Cardiac muscle cell (in vitro differentiated cells and primary cell): Measurements from ENCODE around the gene SGK1. TPM values are rescaled to one million over a fixed set of nuclear protein-coding genes. Genes with fewer than 3 reads are reported as not detected.

Experiments used
- DNase-seq, 2 donors: peaks; one replicate each; pipeline versions ENCODE4 v3.0.0 to v3.0.0-alpha.2; 2010 to 2017; ENCODE audit warnings: low read depth in 1 of 2, low spot score in 1 of 2
- H3K27ac ChIP-seq: fragments of 200-600 bp; sonication (generic); 2 replicates; pipeline ENCODE4 v1.5.1; 2016
- H3K27me3 ChIP-seq: fragments of 200-600 bp; sonication (generic); 2 replicates; pipeline ENCODE4 v1.6.0; 2016; ENCODE audit warnings: control low read depth
- H3K36me3 ChIP-seq: fragments of 200-600 bp; sonication (generic); 2 replicates; pipeline ENCODE4 v1.5.1; 2016; ENCODE audit warnings: control low read depth
- H3K4me1 ChIP-seq: fragments of 200-600 bp; sonication (generic); 2 replicates; pipeline ENCODE4 v1.8.1; 2017; ENCODE audit warnings: low read depth, mild to moderate bottlenecking, mixed run types
- H3K4me3 ChIP-seq: fragments of 200-600 bp; sonication (generic); 2 replicates; pipeline ENCODE4 v1.5.1; 2016; ENCODE audit warnings: mild to moderate bottlenecking
- H3K9me3 ChIP-seq: fragments of 200-600 bp; sonication (generic); 2 replicates; pipeline ENCODE4 v1.5.1; 2017; ENCODE audit warnings: low read depth, mild to moderate bottlenecking, control low read depth
- CTCF ChIP-seq: IDR thresholded peaks from 2 replicates; pipeline ENCODE4 v1.5.1; 2012; ENCODE audit warnings: low read depth, mild to moderate bottlenecking, low read length
- polyA plus RNA-seq: library from polyadenylated mRNA; unstranded; fragments of >200 nt; fragmentation: Nextera tagmentation; extraction: Ambion mirVana; gene quantifications from 2 replicates; pipeline ENCODE4 v1.2.1, GENCODE V29; 2016
- total RNA-seq: library from RNA; depleted of rRNA; stranded (reverse); fragments of >200 nt; gene quantifications from 2 replicates; pipeline ENCODE4 v1.2.3, GENCODE V29; 2016

The SGK1 gene
- total and polyA plus RNA-seq, 2 experiments from 2014 or later: 5.3 to 7.7 TPM

GRCh38 chr6:134314006-134314821 is 3.7 kb downstream of the SGK1 start:
- DNase-seq: no peak
- peaks cover 23% of the 10 kb centered on the region for H3K27me3 ChIP-seq
- no peak for TF ChIP-seq CTCF

GRCh38 chr6:134312038-134312660 is 5.8 kb downstream of the SGK1 start:
- no peaks in the 10 kb centered on the region for H3K9me3 ChIP-seq

More at GRCh38 chr6:134314006-134314821, 3.7 kb downstream of the SGK1 start:
- H3K4me1 ChIP-seq: peaks cover 6% of the 10 kb centered on the region
- no peaks in the 10 kb centered on the region for H3K9me3 ChIP-seq
- H3K36me3 ChIP-seq: no peaks in the 10 kb centered on the region
- H3K27ac ChIP-seq: no peak overlapping the region
- no peak overlapping the region for H3K4me3 ChIP-seq

GRCh38 chr6:134310817-134311216 is 7.1 kb downstream of the SGK1 start:
- no peak for TF ChIP-seq CTCF
- no peak for DNase-seq

More at GRCh38 chr6:134312038-134312660, 5.8 kb downstream of the SGK1 start:
- peaks cover 3% of the 10 kb centered on the region for H3K27me3 ChIP-seq
- DNase-seq: no peak
- no peak overlapping the region for H3K27ac ChIP-seq
- H3K4me1 ChIP-seq: peaks cover 5% of the 10 kb centered on the region
- no peak overlapping the region for H3K4me3 ChIP-seq
- TF ChIP-seq CTCF: no peak
- H3K36me3 ChIP-seq: no peaks in the 10 kb centered on the region

DNA sequence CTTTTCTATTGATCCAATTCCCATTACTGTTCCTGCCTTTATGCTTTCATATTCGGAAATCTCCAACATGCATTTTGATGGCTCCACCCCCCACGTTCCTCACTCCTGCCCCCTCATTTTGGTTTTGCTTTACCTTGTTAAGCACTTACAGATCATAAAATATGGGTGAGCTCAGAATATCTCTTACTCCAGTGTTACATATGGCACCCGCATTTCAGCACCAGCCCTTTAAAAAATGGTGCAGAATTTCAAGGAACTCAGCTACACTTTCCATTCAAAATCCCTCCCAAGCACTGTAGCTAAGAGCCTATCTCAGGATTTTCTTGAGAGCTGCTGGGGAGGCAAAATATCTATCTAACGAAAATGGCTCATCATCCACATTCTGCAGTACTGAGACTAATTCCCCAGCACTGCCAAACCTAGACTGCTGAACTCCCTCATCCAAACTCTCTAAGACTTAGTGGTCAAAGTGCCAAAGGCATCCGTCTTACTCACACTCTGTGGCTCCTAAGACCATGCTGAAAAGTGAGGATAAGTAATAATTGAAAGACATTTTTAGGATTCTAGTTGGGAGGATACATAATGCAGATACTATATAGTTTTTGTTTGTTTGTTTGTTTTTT is 7.8 kb downstream of the SGK1 start:
- H3K27ac ChIP-seq: no peak overlapping the region
- no peaks in the 10 kb centered on the region for H3K36me3 ChIP-seq
- no peaks in the 10 kb centered on the region for H3K4me1 ChIP-seq
- peak in 1 of 2 donors; percentile 44 for DNase-seq
- H3K9me3 ChIP-seq: no peaks in the 10 kb centered on the region
- no peak for TF ChIP-seq CTCF
- no peak overlapping the region for H3K4me3 ChIP-seq
- peaks cover 2% of the 10 kb centered on the region for H3K27me3 ChIP-seq

More at GRCh38 chr6:134310817-134311216, 7.1 kb downstream of the SGK1 start:
- Histone ChIP-seq H3K27me3 (peaks cover 2% of the 10 kb centered on the region), H3K9me3 (no peaks in the 10 kb centered on the region), H3K27ac (no peak overlapping the region), H3K36me3 (no peaks in the 10 kb centered on the region), H3K4me1 (no peaks in the 10 kb centered on the region), H3K4me3 (no peak overlapping the region)

GRCh38 chr6:134309227-134309626 is 8.7 kb downstream of the SGK1 start:
- DNase-seq: no peak
- no peaks in the 10 kb centered on the region for H3K9me3 ChIP-seq
- H3K27me3 ChIP-seq: peaks cover 2% of the 10 kb centered on the region
- no peak for TF ChIP-seq CTCF
- no peak overlapping the region for H3K27ac ChIP-seq
- no peaks in the 10 kb centered on the region for H3K4me1 ChIP-seq
- H3K4me3 ChIP-seq: no peak overlapping the region
- no peaks in the 10 kb centered on the region for H3K36me3 ChIP-seq
